HG02981 (cell line): ENCODE measurements around the gene LRG1.
"Not testable (repeated sequence)": the region's sequence is repeated elsewhere in the genome, so short reads cannot be mapped to it uniquely, and the experiment has no call there.

Experiments
- ATAC-seq: cut with Tn5 transposase; IDR thresholded peaks from one replicate; pipeline ENCODE4 v1.9.1; 2021; ENCODE audit warnings: mild to moderate bottlenecking, moderate library complexity; ENCODE audit not compliant: unreplicated experiment

The LRG1 gene

GRCh38 chr19:4553092-4553695 lies 13.4 kb upstream of the LRG1 start:
- ATAC-seq, result no peak

- no peak for ATAC-seq
Measured at GRCh38 chr19:4552525-4552819, 12.6 kb upstream of the LRG1 start.

GRCh38 chr19:4550479-4551050 lies 10.7 kb upstream of the LRG1 start:
- no peak for ATAC-seq

GRCh38 chr19:4550018-4550417 lies 10.2 kb upstream of the LRG1 start:
- no peak for ATAC-seq

- no peak for ATAC-seq
Measured at GRCh38 chr19:4548238-4548584, 8.4 kb upstream of the LRG1 start.

GRCh38 chr19:4547303-4548237 lies 7.7 kb upstream of the LRG1 start:
- ATAC-seq, result no peak

GRCh38 chr19:4543842-4544647 lies 4.2 kb upstream of the LRG1 start:
- ATAC-seq, result no peak

GRCh38 chr19:4542896-4543841 lies 3.3 kb upstream of the LRG1 start:
- no peak for ATAC-seq

GRCh38 chr19:4541806-4542145 lies 1.9 kb upstream of the LRG1 start:
- ATAC-seq, result not testable (repeated sequence)

GRCh38 chr19:4541114-4541805 lies 1.4 kb upstream of the LRG1 start:
- ATAC-seq, result no peak

GRCh38 chr19:4539169-4539692 lies 605 bp downstream of the LRG1 start:
- ATAC-seq, result no peak

- ATAC-seq, result no peak
Measured at GRCh38 chr19:4538601-4538954, 1.3 kb downstream of the LRG1 start.

GRCh38 chr19:4537953-4538600 lies 1.8 kb downstream of the LRG1 start:
- no peak for ATAC-seq

GRCh38 chr19:4536798-4537197 lies 3.0 kb downstream of the LRG1 start:
- ATAC-seq, result no peak

- ATAC-seq, result no peak
Measured at GRCh38 chr19:4534836-4535658, 4.8 kb downstream of the LRG1 start, which contains the start of gene PLIN5. Gene PLIN5, minus strand, starts transcription at chr19:4535224. Its CDS starts 1,150 bp downstream, at chr19:4534074.

GRCh38 chr19:4533835-4534424 lies 5.9 kb downstream of the LRG1 start:
- ATAC-seq, result no peak

- ATAC-seq, result no peak
Measured at GRCh38 chr19:4533334-4533733, 6.5 kb downstream of the LRG1 start.
